Activated CD8-positive, alpha-beta memory T cell treated with anti-CD3 and anti-CD28 coated beads for 1 hour (primary cell): ENCODE measurements around the gene SFTA2.
"Not testable (repeated sequence)": the region's sequence is repeated elsewhere in the genome, so short reads cannot be mapped to it uniquely, and the experiment has no call there.

Source experiments
- DNase-seq, 2 donors: peaks; one replicate each; pipeline ENCODE4 v3.0.0-alpha.2; 2020; ENCODE audit warnings: low read depth in 1 of 2; ENCODE audit errors: extremely low read depth in 1 of 2

The SFTA2 gene

DNA sequence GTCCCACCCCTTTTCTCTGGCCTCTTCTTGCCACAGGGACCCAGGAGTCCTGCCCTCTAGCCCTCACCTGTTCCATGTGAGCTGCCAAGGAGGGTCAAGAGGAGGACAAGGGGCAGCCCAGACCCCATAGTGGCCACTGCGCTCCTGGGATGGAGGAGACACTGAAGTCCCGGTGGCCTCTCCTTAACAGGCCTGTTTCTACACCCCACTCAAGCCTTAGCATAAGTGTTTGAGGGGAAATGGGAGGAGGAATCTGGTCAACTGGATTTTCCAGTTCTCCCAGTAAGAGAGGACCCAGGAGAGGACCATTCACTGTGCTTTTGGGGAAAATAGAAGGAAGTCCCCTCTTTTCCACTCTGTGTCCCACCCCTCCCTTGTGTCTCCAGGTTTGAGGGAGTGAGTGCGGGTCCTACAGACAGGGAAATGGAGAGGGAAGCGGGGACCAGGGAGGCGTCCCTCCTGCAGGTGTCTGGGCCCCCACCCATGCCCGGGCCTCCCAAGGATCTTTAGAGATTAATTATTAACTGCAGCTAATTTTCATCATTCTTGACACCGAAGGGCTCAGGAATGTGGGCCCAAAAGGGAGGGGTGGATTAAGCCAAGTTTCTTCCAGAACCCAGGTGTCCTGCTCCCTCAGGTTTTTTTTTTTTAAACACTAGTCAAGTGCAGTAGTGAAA lies at the start of gene SFTA2:
TSS of gene SFTA2 (minus strand) at position 202 of the 677 bp plus-strand sequence. CDS start at position 128, 74 bp downstream.
- no peak for DNase-seq

DNA sequence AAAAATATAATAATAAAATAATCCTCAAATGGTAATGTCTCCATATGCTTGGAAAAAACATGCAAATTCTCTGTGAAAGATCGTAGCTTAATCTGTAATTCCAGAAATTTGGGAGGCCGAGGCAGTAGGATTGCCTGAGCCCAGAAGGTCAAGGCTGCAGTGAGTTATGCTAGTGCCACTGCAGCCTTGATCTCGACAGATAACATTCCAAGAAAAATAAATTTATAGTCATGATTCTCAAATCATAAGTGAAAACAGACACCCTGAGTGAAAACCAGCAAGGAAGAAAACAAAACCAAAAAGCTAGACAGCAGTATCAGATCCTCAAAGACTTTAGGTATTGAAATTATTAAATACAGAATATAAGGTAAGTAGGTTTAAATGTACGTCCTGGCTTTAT lies 47.7 kb upstream of the SFTA2 start:
- DNase-seq = no peak

DNA sequence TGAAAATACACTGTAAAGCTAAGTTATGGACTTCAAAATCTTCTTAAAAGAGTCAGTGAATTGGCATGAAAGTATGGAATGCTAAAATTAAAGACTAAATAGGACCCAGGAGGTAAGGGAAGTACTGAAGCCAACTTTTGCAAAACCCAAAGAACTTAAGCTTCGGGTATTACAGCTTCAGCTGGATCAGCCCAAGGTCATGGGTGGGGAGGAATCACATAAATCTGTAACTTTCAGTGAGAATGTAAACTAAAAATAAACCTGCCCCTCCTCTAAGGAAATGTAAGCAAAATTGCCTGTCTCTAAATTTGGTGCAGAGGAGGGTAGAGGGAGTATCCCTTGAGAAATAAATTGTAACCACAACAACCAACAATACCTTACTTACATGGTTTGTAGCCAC lies 47.2 kb upstream of the SFTA2 start:
- no peak for DNase-seq

DNA sequence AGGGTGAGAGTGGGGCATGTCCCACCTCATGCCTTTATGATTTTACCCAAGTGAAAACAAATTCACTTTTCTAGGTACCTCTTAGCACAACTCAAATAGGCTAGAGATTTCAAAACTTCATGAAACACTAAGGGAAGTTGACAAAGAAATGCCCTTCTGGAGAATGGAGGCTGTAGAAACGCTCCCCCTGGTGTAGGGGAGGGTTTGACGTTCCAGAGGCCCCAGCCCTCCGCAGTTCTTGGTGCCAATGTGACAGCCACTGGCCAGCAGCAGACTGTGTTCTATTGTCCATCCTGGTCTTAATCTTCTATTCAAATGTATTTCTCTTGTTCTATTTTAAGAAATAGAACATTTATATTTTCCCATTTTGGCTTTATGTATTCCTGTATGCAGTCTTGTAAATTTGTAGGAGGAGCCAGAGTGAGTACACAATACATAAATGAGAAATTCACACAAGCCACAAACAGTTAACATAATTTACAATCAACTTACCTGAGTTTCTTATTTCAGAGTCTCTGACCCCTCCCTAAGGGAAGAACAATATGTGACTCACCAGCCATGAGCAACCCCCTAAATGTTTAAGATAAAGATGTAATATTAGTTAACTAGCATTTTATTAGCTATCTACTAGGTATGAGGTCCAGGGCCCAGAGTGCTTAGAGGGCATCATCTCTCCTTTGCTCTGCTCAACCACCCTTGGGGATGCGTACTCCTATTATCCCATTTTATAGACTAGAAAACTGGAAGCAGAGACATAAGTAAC lies 42.7 kb upstream of the SFTA2 start:
- DNase-seq = no peak

DNA sequence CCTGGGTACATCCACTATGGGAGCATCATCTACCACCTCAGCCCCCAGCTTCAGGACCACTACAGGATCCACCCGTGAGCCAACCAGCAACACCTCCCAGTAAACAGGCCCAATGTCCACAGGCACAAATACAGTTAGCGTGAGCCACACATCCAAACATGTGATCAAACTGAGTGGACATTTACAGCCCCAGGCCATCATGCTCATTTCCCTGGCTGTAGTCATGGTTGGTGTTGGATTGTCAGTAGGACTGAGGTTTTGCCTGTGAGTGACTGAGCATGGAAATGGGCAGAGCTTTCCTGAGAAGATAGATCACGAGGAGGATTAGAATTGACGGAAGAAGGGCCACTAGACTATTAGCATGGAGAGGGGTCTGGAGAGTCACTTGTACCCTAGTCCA lies 40.8 kb upstream of the SFTA2 start:
- no peak for DNase-seq

DNA sequence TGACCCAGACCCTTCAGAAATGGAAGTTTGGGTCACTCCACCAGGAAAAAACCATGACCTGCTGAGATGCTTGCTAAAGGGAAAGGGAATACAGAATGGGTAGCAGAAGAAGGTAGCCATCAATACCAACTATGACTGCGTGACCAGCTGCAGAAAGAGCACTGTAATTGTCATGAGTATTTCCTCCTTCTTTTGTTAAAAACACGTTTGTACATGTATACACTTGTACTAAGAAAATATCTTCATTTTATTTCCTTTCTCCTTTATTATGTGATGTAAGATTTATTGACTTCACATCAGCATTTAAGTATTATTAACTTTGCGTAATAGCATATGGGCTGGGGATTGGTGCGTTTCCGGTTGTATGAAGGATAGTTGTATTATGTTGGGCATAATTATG lies 39.0 kb upstream of the SFTA2 start:
- DNase-seq = no peak

DNA sequence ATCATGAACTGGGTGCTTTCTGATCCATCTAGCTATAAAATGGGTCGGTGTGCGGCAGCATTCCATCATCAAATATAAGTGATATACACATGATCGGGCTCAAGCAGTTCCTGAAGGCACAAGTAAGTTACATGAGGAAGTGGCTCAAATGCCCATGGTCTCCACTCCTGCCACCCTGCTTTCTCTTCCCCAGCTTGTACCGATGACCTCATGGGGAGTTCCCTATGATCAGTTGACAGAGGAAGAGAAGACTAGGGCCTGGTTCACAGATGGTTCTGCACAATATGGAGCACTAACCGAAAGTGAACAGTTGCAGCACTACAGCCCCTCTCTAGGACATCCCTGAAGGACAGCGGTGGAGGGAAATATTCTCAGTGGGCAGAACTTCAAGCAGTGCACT lies 37.2 kb upstream of the SFTA2 start:
- not testable (repeated sequence) for DNase-seq

DNA sequence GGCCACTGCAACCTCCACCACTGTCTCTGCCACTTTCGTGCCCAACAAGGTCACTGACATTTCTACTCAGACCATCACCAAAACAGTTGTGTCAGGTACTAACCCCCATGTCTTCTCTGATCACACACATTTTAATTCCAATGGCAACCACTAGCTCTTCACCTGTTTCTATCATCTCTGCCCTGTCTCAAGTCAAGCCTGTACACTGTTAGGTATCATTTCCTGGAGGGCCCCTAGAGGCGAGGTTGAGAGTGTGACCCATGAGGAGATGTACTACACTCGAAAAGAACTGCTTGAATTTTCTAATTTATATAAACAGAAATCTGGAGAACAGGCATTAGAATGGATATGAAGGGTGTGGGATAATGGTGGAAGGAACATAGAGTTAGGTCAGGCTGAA lies 34.2 kb upstream of the SFTA2 start:
- DNase-seq = no peak

DNA sequence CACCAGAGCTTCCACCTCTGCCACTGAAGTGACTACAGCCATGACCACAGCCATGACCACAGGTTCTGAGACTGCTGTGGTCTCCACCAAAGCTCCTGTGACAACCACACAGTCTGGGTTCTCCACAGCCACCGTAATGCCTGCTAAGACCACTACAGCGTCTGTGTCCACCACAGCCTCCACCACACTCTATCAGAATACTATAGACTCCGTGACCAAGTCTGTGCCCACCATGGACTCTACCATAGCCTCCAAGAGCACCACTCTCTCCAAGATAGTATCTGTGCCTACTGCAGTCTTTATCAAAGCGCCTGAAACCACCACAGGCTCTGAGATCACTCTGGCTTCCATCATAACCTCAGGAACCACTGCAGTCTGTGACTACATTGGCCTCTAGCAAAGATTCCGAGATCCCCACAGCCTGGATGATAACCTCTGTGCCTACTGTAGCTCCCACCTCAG lies 33.2 kb upstream of the SFTA2 start:
- no peak for DNase-seq

DNA sequence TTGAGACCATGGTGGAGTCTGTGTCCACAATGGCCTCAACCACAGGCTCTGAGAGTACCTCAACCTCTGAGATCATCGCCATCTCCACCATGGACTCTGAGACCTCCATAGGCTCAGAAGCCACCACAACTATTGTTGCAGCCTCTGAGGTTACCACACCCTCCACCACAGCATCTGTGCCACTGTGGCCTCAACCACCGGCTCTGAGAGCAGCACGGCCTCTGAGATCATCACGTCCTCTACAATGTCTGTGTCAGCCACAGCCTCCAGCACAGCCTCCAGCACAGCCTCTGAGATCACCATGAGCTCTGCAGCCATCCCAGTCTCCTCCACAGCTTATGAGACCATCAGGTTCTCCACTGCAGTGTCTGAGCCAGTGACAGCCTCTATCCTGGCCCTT lies 32.1 kb upstream of the SFTA2 start:
- DNase-seq = no peak

DNA sequence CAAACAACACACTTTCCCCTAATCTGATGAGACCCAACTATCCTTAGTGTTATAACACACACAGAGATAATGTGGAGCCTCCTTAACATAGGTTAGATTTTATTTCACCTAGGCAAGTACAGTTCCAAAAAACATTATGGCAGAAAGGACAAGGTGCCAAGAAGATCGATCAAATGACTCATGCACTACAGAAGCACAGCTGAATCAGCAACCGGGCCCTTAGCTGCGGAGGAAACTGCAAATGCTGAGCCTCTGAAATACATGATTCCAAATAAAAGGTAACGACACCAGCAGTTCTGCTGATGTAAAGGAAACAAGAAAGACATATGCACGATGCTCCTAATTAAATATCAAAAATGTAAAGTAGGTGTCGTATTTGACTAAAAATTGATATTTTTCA lies 31.7 kb upstream of the SFTA2 start:
- no peak for DNase-seq

DNA sequence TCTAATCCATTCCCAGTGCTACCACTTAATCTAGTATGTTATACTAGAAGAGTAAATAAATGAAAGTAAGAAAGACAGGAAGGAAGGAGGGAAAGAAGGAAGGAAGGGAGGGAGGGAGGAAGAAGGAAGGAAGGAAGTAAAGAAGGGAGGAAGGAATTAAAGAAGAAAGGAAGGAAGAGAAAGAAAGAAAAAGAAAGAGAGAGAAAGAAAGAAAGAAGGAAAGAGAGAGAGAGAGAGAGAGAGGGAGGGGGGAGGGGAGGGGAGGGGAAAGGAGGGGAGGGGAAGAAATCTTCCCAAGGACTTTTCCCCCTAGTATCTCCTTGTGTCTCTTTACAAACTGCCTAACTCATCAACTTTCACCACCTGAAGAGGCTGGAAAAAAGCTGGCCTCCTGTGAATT lies 30.7 kb upstream of the SFTA2 start:
- DNase-seq = no peak

DNA sequence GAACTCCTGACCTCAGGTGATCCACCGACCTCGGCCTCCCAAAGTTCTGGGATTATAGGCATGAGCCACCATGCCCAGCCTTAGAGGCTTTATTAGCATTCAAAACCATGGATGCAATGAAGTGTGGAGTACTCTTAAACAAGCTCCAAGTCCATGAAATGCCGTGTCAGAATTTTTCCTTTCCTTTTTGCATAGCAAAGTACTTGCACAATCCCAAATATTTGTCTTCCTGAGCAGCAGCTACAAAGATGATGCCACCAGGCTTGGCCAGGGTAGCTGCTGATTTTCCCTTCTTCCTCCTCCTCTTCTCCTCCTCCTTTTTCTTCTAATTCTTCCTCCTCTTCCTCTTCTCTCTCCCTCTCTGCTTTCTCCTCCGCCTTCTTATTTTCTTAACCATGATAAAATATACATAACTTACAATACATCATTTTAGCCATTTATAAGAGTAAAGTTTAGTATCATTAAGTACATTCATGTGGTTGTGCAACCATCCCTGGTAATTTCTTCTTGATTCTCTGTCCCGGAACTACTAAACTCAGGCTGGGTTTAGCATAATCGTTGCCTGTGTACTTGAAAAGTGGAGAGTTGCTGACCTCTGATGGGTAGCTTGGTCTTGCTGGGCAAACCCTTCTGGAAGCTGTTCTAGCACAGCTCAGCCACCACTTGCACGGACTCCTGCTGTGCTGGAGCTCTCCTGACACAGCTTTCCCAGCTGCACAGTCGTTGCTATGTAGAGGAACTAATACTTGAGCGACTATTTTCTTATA lies 29.1 kb upstream of the SFTA2 start:
- DNase-seq = no peak

DNA sequence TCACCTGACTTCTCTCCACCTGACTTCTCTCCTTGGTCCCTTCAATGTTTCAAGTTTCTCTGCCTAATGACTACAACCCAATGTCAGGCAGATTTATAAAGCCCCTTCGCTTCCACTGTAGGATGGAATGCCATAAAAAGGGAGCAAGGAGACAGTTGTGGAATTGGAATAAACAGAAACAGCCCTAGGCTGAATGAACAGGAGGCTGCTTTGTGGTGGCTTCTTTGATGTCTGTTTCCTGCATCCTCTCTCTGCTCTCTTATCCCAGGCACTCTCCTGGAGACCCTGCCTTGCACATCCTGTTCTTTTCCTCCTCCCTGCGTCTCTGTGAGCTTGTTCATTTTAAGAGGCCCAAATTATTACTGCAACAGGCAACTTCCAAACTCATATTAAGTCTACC lies 25.7 kb upstream of the SFTA2 start:
- no peak for DNase-seq

DNA sequence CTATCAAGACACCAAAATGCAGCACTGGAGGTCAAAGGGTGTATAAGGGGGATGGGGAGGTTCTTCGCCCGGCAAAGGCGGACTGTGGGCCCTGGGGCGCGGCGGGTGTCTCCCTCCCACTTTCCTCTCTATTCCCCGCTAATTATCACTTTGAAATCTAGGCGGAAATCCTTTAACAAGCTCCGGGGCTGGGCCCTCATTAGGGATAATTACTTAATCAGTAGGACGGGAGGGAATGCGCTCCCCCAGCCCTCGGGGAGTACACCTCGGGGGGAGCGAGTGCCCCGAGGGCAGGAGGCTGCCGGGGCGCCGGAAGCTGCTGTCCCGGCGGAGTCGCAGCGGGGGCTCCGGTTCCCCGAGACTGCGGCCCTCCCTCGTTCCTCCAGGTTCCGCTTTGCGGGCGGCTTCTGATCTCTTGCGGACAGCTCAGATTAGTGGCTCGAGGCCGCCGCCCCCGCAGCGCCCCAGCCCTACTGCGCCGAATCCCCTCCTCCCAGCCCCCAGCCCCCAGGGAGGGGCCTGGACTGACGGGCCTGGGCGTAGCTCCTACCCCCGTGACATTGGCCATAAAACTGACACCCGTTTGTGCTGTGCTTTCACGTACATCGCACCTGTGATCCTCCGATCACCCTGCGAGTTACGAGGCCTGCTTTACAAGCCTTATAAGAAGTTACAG lies 23.5 kb upstream of the SFTA2 start:
- peak; percentile 25 to 58 for DNase-seq

DNA sequence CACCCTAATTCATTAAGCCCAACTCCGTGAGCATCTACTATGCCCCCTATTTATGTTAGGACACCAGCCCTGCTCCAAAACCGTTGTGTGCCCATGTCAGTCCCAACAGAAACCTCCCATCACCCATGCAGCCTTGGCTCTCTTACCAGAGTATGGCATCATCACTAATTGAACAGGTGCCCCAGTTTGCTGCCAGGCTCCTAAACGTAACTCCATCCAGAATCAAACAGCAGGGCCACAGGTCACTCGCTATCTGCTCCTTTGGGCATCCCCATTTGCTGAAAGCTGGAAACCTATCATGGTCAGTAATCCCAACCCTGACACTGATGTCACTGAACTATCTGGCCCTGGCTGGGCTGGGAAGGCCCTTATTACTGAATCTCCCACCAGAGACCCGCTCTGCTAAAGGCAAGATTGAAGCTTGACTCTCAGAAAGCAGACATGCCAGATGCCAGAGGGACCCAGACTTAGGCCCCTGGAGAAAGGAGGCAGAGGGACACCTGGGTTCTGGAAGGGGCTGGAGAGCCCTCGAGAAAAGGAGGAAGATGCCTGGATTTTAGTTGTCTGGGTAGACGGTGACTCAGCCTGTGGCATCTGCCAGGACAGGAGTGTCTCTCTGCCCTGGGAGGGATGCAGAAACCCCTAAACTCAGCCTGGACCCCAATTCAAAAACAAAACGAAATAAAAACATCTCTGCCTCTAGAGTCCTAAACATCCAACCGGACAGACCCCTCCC lies 22.8 kb upstream of the SFTA2 start:
- DNase-seq = no peak

DNA sequence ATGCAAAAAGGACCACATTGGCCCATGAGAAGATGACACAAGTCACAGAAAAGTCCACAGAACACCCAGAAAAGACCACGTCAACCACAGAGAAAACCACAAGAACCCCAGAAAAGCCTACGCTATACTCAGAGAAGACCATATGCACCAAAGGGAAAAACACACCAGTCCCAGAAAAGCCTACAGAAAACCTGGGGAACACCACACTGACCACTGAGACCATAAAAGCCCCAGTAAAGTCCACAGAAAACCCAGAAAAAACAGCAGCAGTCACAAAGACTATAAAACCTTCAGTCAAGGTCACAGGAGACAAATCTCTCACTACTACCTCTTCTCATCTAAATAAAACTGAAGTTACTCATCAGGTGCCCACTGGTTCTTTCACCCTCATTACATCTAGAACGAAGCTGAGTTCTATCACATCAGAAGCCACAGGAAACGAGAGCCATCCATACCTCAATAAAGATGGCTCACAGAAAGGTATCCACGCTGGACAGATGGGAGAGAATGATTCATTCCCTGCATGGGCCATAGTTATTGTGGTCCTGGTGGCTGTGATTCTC lies 20.0 kb upstream of the SFTA2 start:
- DNase-seq = no peak

DNA sequence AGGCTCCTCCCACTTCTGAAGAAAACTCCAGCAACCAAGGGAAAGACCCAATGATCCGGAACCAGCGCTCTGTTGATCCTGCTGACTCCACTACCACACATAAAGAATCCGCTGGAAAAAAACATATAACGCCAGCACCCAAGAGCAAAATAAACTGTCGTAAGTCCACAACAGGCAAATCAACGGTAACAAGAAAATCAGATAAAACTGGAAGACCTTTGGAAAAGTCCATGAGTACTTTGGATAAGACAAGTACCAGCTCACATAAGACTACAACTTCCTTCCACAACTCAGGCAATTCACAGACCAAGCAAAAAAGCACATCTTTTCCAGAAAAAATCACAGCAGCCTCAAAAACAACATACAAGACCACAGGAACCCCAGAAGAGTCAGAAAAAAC lies 16.8 kb upstream of the SFTA2 start:
- DNase-seq = no peak

DNA sequence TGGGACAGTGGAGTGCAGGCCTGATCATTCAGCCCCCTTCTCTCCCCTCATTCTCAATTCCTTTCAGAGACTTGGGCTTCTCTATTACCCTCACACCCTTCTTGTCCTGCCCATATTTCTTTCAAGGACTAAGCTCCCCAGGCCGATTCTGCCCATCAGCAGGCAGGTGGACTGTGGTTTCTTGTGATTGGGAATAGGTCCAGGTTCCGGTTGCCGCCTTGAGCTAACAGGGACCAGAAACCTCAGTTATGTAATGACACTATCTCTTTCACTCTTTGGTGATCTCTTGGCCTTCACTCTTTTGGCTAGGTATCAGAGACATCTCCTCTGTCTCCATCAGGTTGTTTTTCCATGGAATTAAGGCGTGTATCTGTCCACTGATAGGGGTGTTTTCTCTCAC lies 15.3 kb upstream of the SFTA2 start:
- DNase-seq = no peak

DNA sequence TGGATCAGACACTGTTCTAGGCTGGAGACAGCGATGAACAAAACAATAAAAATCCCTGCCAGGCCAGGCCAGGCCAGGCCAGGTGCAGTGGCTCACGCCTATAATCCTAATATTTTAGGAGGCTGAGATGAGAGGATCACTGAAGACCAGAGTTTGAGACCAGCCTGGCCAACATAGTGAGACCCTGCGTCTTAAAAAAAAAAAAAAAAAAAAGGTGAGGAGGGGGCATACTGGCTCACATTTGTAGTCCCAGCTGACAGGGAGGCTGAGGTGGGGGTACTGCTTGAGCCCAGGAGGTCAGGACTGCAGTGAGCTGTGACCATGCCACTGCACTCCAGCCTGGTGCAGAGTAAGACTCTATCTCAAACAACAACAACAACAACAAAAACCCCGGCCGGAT lies 13.3 kb upstream of the SFTA2 start:
- no peak for DNase-seq
